Ramos (cell line): Measurements from ENCODE around the gene MUC7.

Source experiments
- in situ Hi-C: fragments of 300-500 bp; cut with MboI; formaldehyde crosslinking; loops from one replicate; pipeline ENCODE4 v1.14.3; 2022; ENCODE audit warnings: low sequenced_read_pairs; ENCODE audit not compliant: unreplicated experiment

The MUC7 gene

DNA sequence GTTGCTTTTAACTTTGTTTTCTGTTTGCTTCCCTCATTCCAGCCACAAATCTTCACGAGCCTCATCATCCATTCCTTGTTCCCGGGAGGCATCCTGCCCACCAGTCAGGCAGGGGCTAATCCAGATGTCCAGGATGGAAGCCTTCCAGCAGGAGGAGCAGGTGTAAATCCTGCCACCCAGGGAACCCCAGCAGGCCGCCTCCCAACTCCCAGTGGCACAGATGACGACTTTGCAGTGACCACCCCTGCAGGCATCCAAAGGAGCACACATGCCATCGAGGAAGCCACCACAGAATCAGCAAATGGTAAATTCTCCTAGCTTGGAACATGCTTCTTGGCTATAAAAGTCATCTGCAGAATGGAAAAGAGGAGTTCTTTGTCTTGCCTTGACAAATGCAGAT, 59.0 kb downstream of the MUC7 start:
- in situ Hi-C loops, result no loop called here

GRCh38 chr4:70531981-70532380, 60.0 kb downstream of the MUC7 start:
- in situ Hi-C loops, result no loop called here
